Activated effector memory CD4-positive, alpha-beta T cell treated with Interleukin-2 at 50 U/mL for 16 hours (primary cell): ENCODE data around the gene ATOH8.
"Not testable (repeated sequence)": the region's sequence is repeated elsewhere in the genome, so short reads cannot be mapped to it uniquely, and the experiment has no call there.

Experiments
- DNase-seq: peaks from one replicate; pipeline ENCODE4 v3.0.0-alpha.2; 2020

ATOH8 gene

DNA sequence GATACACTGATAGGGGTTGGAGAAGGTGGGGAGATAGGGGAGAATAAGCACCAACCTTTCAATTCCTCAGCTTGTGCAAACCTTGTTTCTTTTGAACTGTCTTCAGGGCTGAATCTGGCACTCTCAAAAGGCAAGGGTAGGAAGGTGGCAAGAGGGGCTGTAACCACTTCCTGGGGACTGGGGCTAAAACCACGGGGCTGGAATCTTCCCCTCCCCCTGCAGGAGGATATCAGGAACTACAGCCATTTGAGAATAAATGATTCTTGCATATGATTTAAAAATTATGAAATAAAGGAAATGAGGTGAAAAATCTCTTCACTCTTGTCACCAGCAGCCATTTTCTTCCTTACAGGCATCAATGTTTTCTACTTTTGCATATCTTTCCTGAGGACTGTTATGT lies 50.8 kb downstream of the ATOH8 start:
- no peak for DNase-seq

DNA sequence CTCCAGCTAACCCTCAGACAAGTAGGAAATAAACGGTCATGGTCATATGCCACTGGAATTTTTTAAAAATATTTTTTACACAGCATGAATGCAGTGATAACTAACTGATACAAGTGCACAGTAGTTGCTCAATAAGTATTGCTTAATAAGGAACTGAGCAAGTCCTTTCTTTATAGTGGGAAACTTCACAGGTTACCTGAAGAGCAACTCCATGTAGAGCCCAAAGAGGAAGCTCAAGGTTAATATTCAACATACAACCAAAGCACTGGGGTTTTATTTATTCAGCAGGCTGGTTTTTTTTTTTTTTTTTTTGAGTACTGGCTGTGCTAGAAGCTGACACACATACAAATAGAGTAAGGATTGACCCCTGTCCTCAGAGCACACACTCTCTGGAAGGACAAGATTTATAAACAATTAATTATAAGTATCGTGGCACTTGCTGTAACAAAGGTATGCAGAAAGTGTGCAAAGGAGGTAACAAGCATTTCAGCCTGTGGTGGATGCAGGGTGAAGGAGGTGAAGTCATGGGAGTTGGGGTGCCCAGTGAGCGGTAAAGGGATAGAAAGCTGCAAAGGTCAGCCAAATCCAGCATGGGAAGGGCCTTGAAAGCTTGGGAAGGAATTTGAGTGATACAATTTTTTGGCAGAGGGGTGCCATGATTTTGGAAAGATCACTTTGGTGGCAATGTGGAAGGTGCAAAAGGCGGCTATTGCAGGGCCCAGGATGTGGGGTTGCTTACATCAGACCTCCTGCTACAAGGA lies 52.7 kb downstream of the ATOH8 start:
- no peak for DNase-seq

DNA sequence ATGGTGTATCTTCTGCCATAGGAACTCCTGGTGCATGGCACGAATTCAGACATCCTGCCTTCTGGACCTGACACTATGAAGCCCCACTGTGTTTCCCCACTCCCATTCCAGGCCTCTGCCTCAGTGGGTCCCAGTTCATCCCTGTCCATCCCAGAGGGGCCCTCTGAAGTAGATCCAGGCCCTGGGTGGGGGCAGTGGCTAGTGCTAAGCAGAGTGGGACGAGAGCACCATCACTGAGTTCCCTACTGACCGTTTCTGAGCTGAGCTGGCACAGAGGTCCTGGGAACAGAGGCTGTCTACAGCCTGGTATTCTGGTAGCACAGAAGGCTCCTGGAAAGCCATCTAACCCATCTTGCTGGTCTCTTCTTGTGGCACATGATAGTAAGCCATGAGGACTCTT lies 54.0 kb downstream of the ATOH8 start:
- DNase-seq = no peak

DNA sequence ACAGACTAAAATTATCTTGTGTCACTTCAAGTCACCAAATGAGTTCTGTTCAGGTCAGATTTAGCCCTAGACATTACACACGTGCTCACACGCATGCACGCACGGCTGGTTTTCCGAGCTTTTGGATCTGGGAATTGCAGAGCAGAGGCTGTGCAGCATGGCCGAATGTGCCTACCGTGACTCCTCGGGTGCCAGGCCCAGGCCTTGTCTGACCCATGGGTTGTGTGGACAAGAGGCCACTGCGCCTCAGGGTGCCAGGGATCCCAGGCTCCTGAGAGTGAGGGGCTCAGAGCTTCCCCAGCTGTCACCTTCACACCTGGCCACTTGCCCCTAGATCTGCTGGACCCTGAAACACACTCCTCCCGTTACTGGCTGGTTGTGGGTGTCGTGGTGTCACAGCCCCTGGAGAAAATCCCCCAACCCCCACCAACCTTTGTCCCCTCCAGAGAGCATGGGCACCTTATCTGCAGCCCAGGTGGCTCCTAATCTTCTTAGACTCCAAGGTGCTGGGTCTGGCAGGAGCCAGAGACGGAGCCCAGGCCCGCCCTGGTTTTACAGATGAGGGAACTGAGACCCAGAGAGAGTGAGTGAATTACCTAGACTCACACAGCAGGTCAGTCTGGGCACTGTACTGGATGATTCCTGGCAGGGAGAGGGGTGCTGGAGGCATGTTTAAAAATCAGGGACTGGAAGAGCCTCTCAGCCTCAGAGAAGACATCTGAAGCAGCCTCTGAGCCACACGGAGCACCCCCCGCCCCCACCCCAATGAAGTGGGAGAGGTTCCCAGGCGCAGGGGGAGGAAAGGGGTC lies 56.8 kb downstream of the ATOH8 start:
- DNase-seq = no peak

- DNase-seq = no peak
These were observed 57.6 kb downstream of the ATOH8 start for GRCh38 chr2:85811180-85812093.

DNA sequence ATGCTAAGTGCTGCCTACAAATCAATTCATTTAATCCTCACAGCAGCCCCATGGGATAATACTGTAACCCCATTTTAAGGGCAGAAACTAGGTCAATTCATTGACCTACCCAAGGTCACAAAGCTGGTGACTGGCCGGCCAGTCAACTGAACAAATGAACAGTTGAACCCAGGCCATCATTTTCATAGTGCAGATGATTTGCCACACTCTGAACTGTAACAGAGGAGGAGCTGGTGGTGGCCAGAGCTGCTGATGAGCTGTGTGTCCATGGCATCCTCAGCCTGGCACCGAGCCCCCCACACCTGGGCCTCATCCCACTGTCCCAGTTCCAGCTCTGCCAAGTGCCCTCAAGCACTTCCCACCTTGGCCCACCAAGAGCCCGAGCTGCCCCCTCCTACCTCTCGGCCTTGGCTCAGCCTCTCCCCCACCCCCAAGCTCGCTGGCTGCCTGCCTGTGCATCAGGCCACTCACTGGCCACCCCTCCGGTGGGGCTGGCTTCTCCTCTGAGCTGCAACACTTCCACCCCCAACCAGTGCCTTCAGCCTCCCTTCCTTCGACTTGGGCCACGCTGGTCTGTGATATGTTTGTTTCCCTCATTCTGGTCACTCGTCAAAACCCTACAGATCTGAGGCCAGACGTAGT lies 58.4 kb downstream of the ATOH8 start:
- no peak for DNase-seq

- no peak for DNase-seq
These were observed 59.6 kb downstream of the ATOH8 start for GRCh38 chr2:85813211-85813981.

DNA sequence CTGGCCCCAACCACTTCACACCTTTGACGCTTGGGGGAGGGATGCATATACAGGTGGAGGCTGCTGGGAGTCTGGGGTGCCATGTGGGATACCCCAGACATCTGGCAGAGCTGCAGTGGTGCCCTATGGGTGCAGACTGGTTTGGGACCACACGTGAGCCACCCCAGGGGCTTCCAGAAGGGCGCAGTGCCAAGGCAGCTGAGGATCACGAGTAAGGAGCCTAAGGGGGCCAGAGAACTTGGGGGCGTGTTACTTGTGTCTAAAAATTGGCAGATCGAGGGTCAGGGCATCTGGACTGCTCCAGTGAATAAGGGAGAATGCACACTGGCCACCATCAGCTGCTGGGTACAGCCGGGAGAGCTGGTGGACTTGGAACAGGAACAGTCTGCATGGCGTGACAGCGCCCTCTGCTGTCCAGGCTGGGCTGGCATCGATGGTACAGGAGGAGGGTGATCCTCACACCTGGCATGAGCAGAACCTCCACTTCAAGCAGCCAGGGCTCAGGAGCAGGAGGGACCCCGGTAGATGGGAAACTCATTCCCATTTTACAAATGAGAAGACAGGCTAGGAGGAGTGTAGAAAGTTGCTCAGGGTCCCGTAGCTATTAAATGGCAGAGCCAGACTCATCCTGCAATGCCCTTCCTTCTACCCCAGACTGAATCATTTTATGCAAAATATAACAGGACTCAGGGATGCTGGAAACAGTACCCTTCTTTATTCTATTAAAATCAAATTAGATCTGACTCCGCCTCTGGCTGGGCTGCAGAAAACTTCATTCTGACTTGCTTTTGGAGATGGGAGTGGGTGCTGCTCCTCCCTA lies 60.4 kb downstream of the ATOH8 start:
- DNase-seq = peak; percentile 61

DNA sequence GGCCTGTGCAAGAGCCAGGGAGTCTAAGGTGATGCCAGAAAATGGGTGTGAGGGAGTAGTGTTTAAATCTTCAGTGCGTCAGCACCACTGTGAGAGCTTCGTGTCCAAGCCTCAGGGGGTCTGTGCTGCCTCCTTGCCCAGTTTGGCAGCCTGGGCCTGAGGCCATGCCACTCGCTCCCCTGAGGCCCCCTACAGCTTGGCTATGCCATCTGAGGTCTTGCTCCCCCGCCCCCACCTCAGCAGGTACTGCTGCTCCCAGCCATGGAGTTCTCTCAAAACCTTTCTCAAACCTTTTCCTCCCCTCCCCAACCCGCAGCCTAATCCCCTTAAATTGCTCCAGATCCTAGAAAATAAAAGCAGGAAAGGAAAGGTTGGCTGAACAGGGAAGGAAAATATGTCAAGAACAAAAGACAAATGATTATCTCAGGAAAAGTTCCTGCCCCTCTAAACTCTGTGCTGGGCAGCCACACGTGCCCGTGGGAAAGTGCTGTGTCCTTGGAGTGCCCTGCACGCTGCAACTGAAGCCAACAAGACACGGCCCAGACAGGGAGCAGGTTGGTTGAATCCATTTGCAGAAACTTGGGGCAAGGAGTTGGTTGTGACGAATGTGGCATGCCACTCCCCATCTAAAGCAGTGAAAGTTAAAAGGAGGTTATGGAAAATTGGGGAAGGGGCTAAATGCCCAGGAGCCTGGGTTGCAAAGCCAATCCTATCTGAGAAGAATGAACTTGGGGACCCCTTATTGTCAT lies 61.2 kb downstream of the ATOH8 start:
- DNase-seq = no peak

DNA sequence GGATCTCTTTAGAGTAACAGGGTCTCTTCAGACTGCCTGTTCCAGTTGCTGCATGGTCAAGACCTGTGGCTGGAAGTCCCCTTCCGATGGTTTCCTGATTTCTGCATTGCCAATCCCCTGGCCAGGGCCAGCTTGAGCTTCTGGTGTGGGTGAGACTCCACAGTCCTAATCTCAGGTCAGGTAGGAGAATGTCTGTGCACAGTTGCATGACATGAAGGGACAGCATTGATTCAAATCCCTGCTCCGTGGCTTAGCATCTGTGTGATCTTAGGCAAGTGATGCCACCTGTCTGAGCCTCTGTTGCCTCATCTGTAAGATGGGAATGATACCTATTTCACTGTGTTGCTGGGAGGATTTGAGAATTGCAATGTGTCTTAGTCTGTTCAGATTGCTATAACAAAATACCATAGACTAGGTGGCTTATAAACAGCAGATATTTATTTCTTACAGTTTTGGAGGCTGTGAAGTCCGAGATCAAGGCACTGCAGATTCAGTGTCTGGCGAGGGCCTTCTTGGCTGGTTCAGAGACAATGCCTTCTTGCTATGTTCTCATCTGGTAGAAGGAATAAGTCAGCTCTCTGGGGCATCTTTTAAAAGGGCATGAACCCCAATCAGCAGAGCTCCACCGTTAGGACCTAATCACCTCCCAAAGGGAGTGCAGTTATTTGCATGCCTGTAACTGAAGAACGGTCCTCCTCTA lies 66.2 kb downstream of the ATOH8 start:
- no peak for DNase-seq

DNA sequence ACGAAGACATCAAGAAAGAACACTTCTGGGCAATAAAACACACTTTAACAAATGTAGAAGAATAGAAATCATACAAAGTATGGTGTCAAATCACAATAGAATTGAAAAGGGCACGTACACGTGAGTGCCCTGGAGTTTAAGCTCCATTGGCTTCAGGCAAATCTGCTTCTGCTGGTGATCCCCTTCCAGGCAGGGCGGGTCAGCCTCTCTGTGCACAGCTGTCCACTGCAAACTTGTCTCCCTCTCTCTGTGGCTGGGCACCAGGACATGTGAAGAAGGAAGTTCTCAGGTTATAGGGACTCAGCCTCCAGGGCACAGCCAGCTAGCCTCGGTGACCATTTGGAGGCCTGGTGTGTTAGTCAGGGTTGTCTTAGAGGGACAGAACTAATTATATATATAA lies 69.0 kb downstream of the ATOH8 start:
- no peak for DNase-seq

DNA sequence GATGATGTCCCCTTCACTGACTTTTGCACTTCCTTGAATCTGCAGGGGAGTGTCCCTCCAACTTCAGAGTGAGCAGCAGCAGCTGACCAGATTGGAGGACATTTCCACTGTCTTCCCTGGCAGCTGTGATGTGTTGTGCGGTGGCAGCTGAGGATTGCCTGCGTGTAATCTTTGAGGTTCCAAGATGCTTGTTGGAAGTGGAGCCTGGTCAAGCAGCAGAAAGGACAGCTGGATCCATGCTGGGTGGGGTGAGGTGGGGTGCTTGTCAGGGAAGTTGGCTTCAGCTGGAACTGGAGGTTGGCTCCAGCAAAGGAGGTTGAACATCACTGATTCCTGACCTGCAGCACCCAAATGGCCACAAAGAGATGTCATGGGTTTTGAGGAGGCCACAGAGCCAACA lies 70.2 kb downstream of the ATOH8 start:
- DNase-seq = no peak

DNA sequence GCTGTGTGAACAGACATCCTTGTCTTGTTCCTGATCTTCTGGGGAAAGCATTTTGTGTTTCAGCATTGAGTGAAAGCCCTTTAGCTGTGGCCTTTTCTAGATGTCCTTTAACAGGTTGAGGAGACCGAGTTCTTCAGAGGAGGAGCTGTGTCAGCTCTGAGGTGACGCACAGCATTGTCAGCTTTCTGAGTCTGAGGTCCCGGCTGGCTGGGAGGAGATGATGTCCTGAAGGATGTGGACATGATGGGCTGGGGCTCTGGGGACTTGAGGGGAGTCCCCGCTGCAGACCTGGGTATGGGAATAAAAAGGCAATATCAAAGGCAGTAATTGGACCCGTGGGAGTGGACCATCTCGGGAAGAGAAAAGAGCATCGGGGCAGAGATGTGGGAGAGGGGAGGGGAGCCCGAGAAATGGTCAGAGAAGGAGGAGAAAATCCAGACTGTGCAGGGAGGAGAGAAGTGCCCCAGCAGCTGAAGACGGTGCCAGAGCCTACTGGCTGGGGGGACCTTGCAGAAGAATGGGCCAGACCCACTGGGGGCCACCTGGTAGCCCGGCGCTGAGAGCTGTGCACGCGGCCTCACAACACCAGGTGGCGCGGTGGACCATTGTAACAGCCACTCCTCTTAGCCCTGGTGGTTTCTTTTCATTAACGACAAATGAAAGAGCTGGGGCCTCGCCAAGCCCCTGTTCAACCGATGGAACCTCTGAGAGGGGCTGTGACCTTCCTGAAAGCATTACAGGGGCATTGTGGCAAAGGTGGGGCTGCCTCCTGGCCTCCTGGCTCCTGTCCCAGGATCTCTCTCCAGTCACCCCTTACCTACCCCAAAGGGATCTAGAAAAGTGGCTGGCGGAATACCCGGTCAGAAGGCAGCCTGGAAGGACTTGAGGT lies 73.4 kb downstream of the ATOH8 start:
- DNase-seq = peak; percentile 71

DNA sequence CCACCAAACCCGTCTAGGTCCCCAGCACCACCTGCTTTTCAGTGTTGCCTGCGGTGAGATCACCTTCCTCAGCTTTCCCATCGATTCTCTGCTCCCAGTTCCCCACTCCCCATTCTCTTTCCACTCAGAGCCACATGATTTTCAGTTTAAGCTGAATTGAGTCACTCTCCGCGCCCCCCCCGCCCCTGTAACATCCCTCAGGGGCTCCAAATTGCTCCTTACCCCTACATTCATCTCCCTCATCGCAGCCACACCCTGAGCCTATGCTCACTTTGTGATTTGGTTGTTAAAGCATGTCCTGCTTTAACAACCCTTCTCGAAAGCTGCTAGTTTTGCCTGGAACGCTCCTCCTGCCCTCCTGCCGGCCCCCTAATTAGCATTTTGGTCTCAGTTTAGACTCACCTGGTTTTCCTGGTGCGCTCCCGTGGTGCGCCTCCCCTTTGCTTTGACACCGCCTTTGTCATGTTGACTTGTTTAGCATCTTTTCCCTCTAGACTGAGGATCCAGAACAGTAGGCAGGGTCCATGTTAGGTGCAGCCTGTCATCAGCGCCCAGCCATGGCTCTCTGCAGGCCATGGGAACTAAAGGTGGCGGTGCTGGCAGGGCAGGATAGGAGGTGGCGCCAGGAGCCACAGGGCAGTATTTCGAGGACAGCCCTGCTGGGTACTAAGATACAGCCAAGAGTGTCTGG lies 74.2 kb downstream of the ATOH8 start:
- DNase-seq = no peak

GRCh38 chr2:85828725-85829124 lies 74.9 kb downstream of the ATOH8 start:
- DNase-seq = no peak

GRCh38 chr2:85829394-85829793 lies 75.6 kb downstream of the ATOH8 start:
- not testable (repeated sequence) for DNase-seq

DNA sequence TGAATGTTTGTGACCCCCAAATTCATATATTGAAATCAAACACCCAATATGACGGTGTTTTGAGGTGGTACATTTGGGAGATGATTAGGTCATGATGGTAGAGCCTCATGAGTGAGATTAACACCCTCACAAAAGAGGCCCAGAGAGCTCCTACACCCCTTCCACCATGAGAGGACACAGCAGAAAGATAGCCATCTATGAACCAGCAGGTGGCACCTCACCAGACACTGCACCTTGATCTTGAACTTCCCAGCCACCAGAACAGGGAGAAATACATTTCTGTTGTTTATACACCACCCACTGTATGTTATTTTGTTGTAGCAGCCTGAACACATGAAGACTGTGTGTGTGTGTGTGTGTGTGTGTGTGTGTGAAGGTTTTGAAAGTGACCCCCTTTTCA lies 76.9 kb downstream of the ATOH8 start:
- no peak for DNase-seq

DNA sequence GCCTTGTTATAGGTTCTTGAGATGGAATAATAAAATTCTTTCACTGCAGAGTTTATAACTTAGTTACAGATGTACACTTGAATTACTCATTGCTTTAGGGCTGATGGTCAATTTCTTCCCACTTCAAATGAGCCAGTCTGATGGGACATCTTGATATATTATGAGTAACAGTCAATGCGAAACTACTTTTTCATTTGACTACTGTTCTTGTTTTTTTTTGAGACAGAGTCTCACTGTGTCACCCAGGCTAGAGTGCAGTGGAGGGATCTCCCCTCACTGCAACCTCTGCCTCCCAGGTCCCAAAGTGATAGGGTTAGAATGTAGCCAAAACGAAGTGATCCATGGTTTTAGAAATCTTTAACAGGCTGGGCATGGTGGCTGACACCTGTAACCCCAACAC lies 77.9 kb downstream of the ATOH8 start:
- DNase-seq = no peak
